CD14-positive monocyte (primary cell): Measurements from ENCODE around the gene CAMK1D. TPM values are rescaled to one million over a fixed set of nuclear protein-coding genes. Genes with fewer than 3 reads are reported as not detected.

Experiments used
- DNase-seq, 3 donors: peaks; one replicate each; pipeline ENCODE4 v3.0.0-alpha.2; 2011 to 2022
- H2AFZ ChIP-seq: 2 replicates; pipeline ENCODE4 v1.6.0; 2012; ENCODE audit warnings: mild to moderate bottlenecking, low read depth, low read length, inconsistent platforms; ENCODE audit not compliant: insufficient read depth, poor library complexity, severe bottlenecking
- H3K27ac ChIP-seq, 2 donors: 1 replicate in 1 of 2; 2 replicates in 1 of 2; pipeline ENCODE4 v1.5.1; 2012 to 2013; ENCODE audit warnings: low read length in 2 of 2, control low read depth in 1 of 2, inconsistent platforms in 1 of 2, low read depth in 1 of 2, mild to moderate bottlenecking in 1 of 2
- H3K27me3 ChIP-seq, 2 donors: one replicate each; pipeline versions ENCODE4 v1.6.0 to v1.6.1; 2011 to 2013; ENCODE audit warnings: low read length in 2 of 2; ENCODE audit not compliant: control insufficient read depth in 2 of 2, insufficient read depth in 2 of 2
- H3K36me3 ChIP-seq, 2 donors: replicated peaks in 1 of 2; 1 replicate in 1 of 2; 2 replicates in 1 of 2; pipeline versions ENCODE4 v1.5.1 to v1.6.1; 2012 to 2013; ENCODE audit warnings: low read length in 2 of 2, control low read depth in 1 of 2, inconsistent platforms in 1 of 2, mild to moderate bottlenecking in 1 of 2; ENCODE audit not compliant: insufficient read depth in 2 of 2, control insufficient read depth in 1 of 2
- H3K4me1 ChIP-seq, 2 donors: 1 replicate in 1 of 2; 2 replicates in 1 of 2; pipeline versions ENCODE4 v1.5.1 to v1.6.1; 2012 to 2013; ENCODE audit warnings: low read length in 2 of 2, control low read depth in 1 of 2, inconsistent platforms in 1 of 2, mild to moderate bottlenecking in 1 of 2, moderate library complexity in 1 of 2; ENCODE audit not compliant: insufficient read depth in 2 of 2, control insufficient read depth in 1 of 2
- H3K4me2 ChIP-seq: replicated peaks from 2 replicates; pipeline ENCODE3; 2012; ENCODE audit warnings: low read length, moderate library complexity, mild to moderate bottlenecking; ENCODE audit not compliant: poor library complexity, severe bottlenecking; ENCODE audit errors: extremely low read depth
- H3K4me3 ChIP-seq, 3 experiments: fragments of 200-600 bp in 1 of 3; sonication (generic) in 1 of 3; replicated peaks in 1 of 3; 1 replicate in 2 of 3; 2 replicates in 1 of 3; pipeline ENCODE4 v1.5.1; 2011 to 2013; ENCODE audit warnings: low read length in 3 of 3, mild to moderate bottlenecking in 3 of 3, control low read depth in 2 of 3, low read depth in 2 of 3, inconsistent platforms in 1 of 3, moderate library complexity in 1 of 3
- H3K79me2 ChIP-seq: 2 replicates; pipeline ENCODE4 v1.6.0; 2012; ENCODE audit warnings: mild to moderate bottlenecking, control low read depth, inconsistent platforms, low read length, moderate library complexity; ENCODE audit not compliant: insufficient read depth
- H3K9ac ChIP-seq: 2 replicates; pipeline ENCODE4 v1.6.0; 2017; ENCODE audit warnings: low read length, mild to moderate bottlenecking; ENCODE audit not compliant: insufficient read depth, poor library complexity, severe bottlenecking
- H3K9me3 ChIP-seq, 2 donors: replicated peaks in 1 of 2; 1 replicate in 1 of 2; 2 replicates in 1 of 2; pipeline versions ENCODE4 v1.5.1 to v1.6.1; 2012 to 2013; ENCODE audit warnings: low read length in 2 of 2, control low read depth in 1 of 2; ENCODE audit not compliant: control insufficient read depth in 1 of 2, insufficient read depth in 1 of 2
- H4K20me1 ChIP-seq: 2 replicates; pipeline ENCODE4 v1.6.0; 2012; ENCODE audit warnings: mild to moderate bottlenecking, low read length, control low read depth, moderate library complexity; ENCODE audit not compliant: insufficient read depth
- H3K27ac Mint-ChIP-seq, 7 donors: one replicate each; pipeline ENCODE4 v1.8.0; 2020; ENCODE audit warnings: mild to moderate bottlenecking in 7 of 7, mixed read lengths in 7 of 7, moderate library complexity in 6 of 7, inconsistent platforms in 2 of 7
- H3K27me3 Mint-ChIP-seq, 3 donors: one replicate each; pipeline ENCODE4 v1.8.0; 2021 to 2022; ENCODE audit warnings: low read depth in 3 of 3, mild to moderate bottlenecking in 3 of 3, mixed read lengths in 3 of 3, moderate library complexity in 3 of 3, inconsistent platforms in 1 of 3
- H3K36me3 Mint-ChIP-seq, 2 donors: one replicate each; pipeline ENCODE4 v1.8.0; 2020; ENCODE audit warnings: mixed read lengths in 2 of 2, inconsistent platforms in 1 of 2, mild to moderate bottlenecking in 1 of 2
- H3K4me1 Mint-ChIP-seq: one replicate; pipeline ENCODE4 v1.8.0; 2020; ENCODE audit warnings: mild to moderate bottlenecking, mixed read lengths
- H3K4me3 Mint-ChIP-seq, 2 donors: one replicate each; pipeline ENCODE4 v1.8.0; 2020; ENCODE audit warnings: mild to moderate bottlenecking in 2 of 2, mixed read lengths in 2 of 2, moderate library complexity in 1 of 2
- H3K9me3 Mint-ChIP-seq, 7 donors: one replicate each; pipeline ENCODE4 v1.8.0; 2020 to 2022; ENCODE audit warnings: mixed read lengths in 7 of 7, mild to moderate bottlenecking in 6 of 7, moderate library complexity in 6 of 7, inconsistent platforms in 2 of 7
- CTCF ChIP-seq: fragments of 200-600 bp; IDR thresholded peaks from one replicate; pipeline ENCODE4 v1.8.0; 2022; ENCODE audit warnings: antibody characterized with exemption, mild to moderate bottlenecking
- WGBS: methylation state at CpG from one replicate; pipeline ENCODE4 v1.1.5; 2013; ENCODE audit warnings: missing lambda C conversion rate; ENCODE audit not compliant: insufficient coverage; 5-methylcytosine and 5-hydroxymethylcytosine counted together
- intact Hi-C, 2 donors: fragments of 100-400 bp; cut with micrococcal nuclease; formaldehyde crosslinking; loops; one replicate each; pipeline versions ENCODE4 v1.15.0 to v1.15.1; 2023
- polyA plus RNA-seq, 3 donors: library from polyadenylated mRNA; depleted of rRNA in 1 of 3; unstranded in 2 of 3; stranded (reverse) in 1 of 3; fragments of 300-500 nt in 2 of 3; fragments of >200 nt in 1 of 3; fragmentation: Illumina TruSeq in 2 of 3; gene quantifications; 1 replicate in 2 of 3; 2 replicates in 1 of 3; pipeline ENCODE4 v1.2.3, GENCODE V29; 2012 to 2021

The CAMK1D gene
- polyA plus RNA-seq, 3 donors = 6.7 to 11.8 (median 7.1) TPM

GRCh38 chr10:12681252-12681651, 331.9 kb downstream of the CAMK1D start:
- H4K20me1 ChIP-seq = no peaks in the 10 kb centered on the region
- intact Hi-C loops = no loop called here

GRCh38 chr10:12684784-12685183, 335.4 kb downstream of the CAMK1D start:
- Histone ChIP-seq H3K27me3 (no peaks in the 10 kb centered on the region), H3K9ac (no peak overlapping the region), H3K27ac (no peak overlapping the region), H3K4me3 (no peak overlapping the region), H4K20me1 (peaks cover 3% of the 10 kb centered on the region), H3K4me1 (no peaks in the 10 kb centered on the region), H3K4me2 (no peak overlapping the region), H3K9me3 (no peaks in the 10 kb centered on the region), H2AFZ (no peak overlapping the region), H3K36me3 (no peaks in the 10 kb centered on the region), H3K79me2 (no peaks in the 10 kb centered on the region)
- Mint-ChIP-seq H3K27ac (no peak overlapping the region), H3K4me1 (no peaks in the 10 kb centered on the region), H3K36me3 (no peaks in the 10 kb centered on the region), H3K9me3 (peaks cover 0 to 3% (median 0%) of the 10 kb centered on the region in 7 donors), H3K27me3 (peaks cover 1 to 5% (median 2%) of the 10 kb centered on the region in 3 donors), H3K4me3 (no peak overlapping the region)
- no peak for DNase-seq
- TF ChIP-seq CTCF = no peak
- intact Hi-C loops = no loop called here
- WGBS = 91% methylated on average over 8 of the region's 8 CpGs

More at GRCh38 chr10:12681252-12681651, 331.9 kb downstream of the CAMK1D start:
- H3K4me3 Mint-ChIP-seq = no peak overlapping the region
- WGBS = 88% methylated on average over 5 of the region's 5 CpGs
- no peaks in the 10 kb centered on the region for H3K9me3 ChIP-seq
- H3K27ac Mint-ChIP-seq = no peak overlapping the region
- H3K36me3 Mint-ChIP-seq = peaks cover 0 to 2% of the 10 kb centered on the region in 2 donors
- no peak overlapping the region for H3K4me2 ChIP-seq
- no peaks in the 10 kb centered on the region for H3K36me3 ChIP-seq
- H3K9me3 Mint-ChIP-seq = peaks cover 0 to 4% (median 1%) of the 10 kb centered on the region in 7 donors
- H3K9ac ChIP-seq = no peak overlapping the region
- no peak for TF ChIP-seq CTCF
- no peak overlapping the region for H2AFZ ChIP-seq
- H3K27me3 Mint-ChIP-seq = peaks cover 1 to 3% (median 2%) of the 10 kb centered on the region in 3 donors
- DNase-seq = no peak
- no peaks in the 10 kb centered on the region for H3K4me1 Mint-ChIP-seq
- H3K79me2 ChIP-seq = no peaks in the 10 kb centered on the region
- H3K4me1 ChIP-seq = no peaks in the 10 kb centered on the region
- no peaks in the 10 kb centered on the region for H3K27me3 ChIP-seq
- H3K4me3 ChIP-seq = no peak overlapping the region
- no peak overlapping the region for H3K27ac ChIP-seq
